Spleen (tissue), 11 donors: ENCODE measurements around the gene OARD1. TPM values are rescaled to one million over a fixed set of nuclear protein-coding genes. Genes with fewer than 3 reads are reported as not detected.

Experiments
- DNase-seq: peaks from one replicate; pipeline ENCODE4 v3.0.0-alpha.2; 2020
- H3K27ac ChIP-seq, 8 donors: fragments of 200-600 bp; sonication (generic) in 7 of 8; 1 replicate in 4 of 8; 2 replicates in 4 of 8; pipeline versions ENCODE4 v1.5.0 to v1.8.0; 2016 to 2021; ENCODE audit warnings: inconsistent platforms in 4 of 8, mild to moderate bottlenecking in 4 of 8, moderate library complexity in 1 of 8
- H3K27me3 ChIP-seq, 7 donors: fragments of 200-600 bp; sonication (generic) in 6 of 7; replicated peaks in 1 of 7; 1 replicate in 4 of 7; 2 replicates in 3 of 7; pipeline versions ENCODE4 v1.5.0 to v1.8.0; 2016 to 2021; ENCODE audit warnings: inconsistent platforms in 3 of 7, mild to moderate bottlenecking in 1 of 7
- H3K36me3 ChIP-seq, 6 donors: fragments of 200-600 bp; sonication (generic) in 5 of 6; 1 replicate in 4 of 6; 2 replicates in 2 of 6; pipeline versions ENCODE4 v1.5.0 to v1.8.0; 2016 to 2021; ENCODE audit warnings: inconsistent platforms in 2 of 6
- H3K4me1 ChIP-seq, 6 donors: fragments of 200-600 bp; sonication (generic) in 5 of 6; 1 replicate in 3 of 6; 2 replicates in 3 of 6; pipeline versions ENCODE4 v1.5.0 to v1.8.0; 2016 to 2021; ENCODE audit warnings: inconsistent platforms in 3 of 6
- H3K4me3 ChIP-seq, 8 donors: fragments of 200-600 bp; sonication (generic) in 7 of 8; 1 replicate in 4 of 8; 2 replicates in 4 of 8; pipeline versions ENCODE4 v1.5.0 to v1.8.0; 2016 to 2021; ENCODE audit warnings: inconsistent platforms in 4 of 8, mild to moderate bottlenecking in 4 of 8, moderate library complexity in 2 of 8
- H3K9me3 ChIP-seq, 8 donors: fragments of 200-600 bp; sonication (generic) in 7 of 8; 1 replicate in 4 of 8; 2 replicates in 4 of 8; pipeline versions ENCODE4 v1.5.0 to v1.8.0; 2016 to 2021; ENCODE audit warnings: inconsistent platforms in 4 of 8
- POLR2A ChIP-seq, 3 donors: fragments of 450-650 bp; IDR thresholded peaks; one replicate each; pipeline ENCODE4 v1.5.1; 2017; ENCODE audit warnings: antibody characterized with exemption in 3 of 3, mild to moderate bottlenecking in 1 of 3
- POLR2AphosphoS5 ChIP-seq, 3 donors: sonication (generic); formaldehyde crosslinking; IDR thresholded peaks; one replicate each; pipeline ENCODE4 v1.5.1; 2017; ENCODE audit warnings: antibody characterized with exemption in 3 of 3
- WGBS, 5 donors: extraction: QIAGEN DNeasy Blood & Tissue Kit in 3 of 5; methylation state at CpG; one replicate each; pipeline versions ENCODE4 v1.1.5 to v1.1.7; 2013 to 2018; 5-methylcytosine and 5-hydroxymethylcytosine counted together
- intact Hi-C: fragments of 100-400 bp; cut with DNase I; formaldehyde crosslinking; loops from one replicate; pipeline ENCODE4 v1.15.0; 2023; ENCODE audit warnings: low total_unique reads
- polyA plus RNA-seq, 3 donors: library from polyadenylated mRNA; stranded (reverse); fragments of 200-250 nt; gene quantifications; one replicate each; pipeline ENCODE4 v1.2.1, GENCODE V29; 2013
- total RNA-seq, 7 donors: library from RNA; depleted of rRNA in 3 of 7; stranded (reverse); fragments of >200 nt in 3 of 7; fragmentation: NEBNext Ultra II Directional in 4 of 7; extraction: Animal tissue kit (Norgen Biotek cat#: 25700) in 4 of 7; gene quantifications; one replicate each; pipeline versions ENCODE4 v1.1.0 to v1.2.1, GENCODE V29; 2016 to 2021
- TF ChIP-seq, protein P1 (sequence below), 11 experiments: fragments of 200-600 bp in 7 of 11; fragments of 450-650 bp in 4 of 11; sonication (generic) in 4 of 11; IDR thresholded peaks in 8 of 11; conservative IDR thresholded peaks in 3 of 11; 1 replicate in 7 of 11; 2 replicates in 4 of 11; pipeline versions ENCODE4 v1.4.0 to v1.8.0; 2016 to 2021; ENCODE audit warnings: antibody characterized with exemption in 11 of 11, inconsistent platforms in 4 of 11, mild to moderate bottlenecking in 1 of 11
- donor health status: healthy with polysubstance abuse.
- donor health status: DM: no; HTN: no; CAD: no; lungs with moderate emphysema.
- donor health status: DM: no; HTN: no; CAD: no.
- donor health status: Bipolar disorder and iron deficiency.
- donor health status: healthy.
- donor health status: DM: no; HTN: no; CAD: no.
- donor health status: DM: yes; HTN: yes; CAD: no.

OARD1 gene
- total and polyA plus RNA-seq, 10 donors: 20.7 to 41.4 (median 32.6) TPM

DNA sequence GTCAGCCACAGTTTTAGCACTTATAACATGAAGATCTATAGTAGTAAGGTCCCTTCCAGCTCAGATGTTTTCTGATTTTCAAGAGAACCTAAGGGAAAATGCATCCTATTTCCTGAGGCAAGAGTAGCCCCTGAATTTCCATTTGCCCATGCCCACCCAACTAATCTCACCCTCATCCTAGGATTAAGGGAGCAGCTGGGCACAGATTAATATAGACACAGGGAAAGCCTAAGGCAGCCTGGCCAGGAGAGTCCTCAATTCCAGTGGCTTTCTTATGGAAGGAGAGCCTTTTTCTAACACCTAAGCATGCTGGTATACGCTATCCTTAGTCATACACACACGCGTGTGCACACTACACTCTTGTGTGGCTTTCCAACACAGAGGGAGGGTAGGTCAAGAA is 17.6 kb downstream of the OARD1 start:
- H3K4me1 ChIP-seq: peaks cover 6 to 16% (median 12%) of the 10 kb centered on the region in 6 donors
- no peaks in the 10 kb centered on the region for H3K27me3 ChIP-seq
- DNase-seq: no peak
- no peak overlapping the region for H3K27ac ChIP-seq
- no peaks in the 10 kb centered on the region for H3K9me3 ChIP-seq
- H3K36me3 ChIP-seq: peaks cover 0 to 41% (median 4%) of the 10 kb centered on the region in 6 donors
- TF ChIP-seq POLR2A (IDR thresholded peaks at IDR 0.05): no peak
- TF ChIP-seq POLR2AphosphoS5 (IDR thresholded peaks at IDR 0.05): no peak
- TF ChIP-seq, protein P1, sequence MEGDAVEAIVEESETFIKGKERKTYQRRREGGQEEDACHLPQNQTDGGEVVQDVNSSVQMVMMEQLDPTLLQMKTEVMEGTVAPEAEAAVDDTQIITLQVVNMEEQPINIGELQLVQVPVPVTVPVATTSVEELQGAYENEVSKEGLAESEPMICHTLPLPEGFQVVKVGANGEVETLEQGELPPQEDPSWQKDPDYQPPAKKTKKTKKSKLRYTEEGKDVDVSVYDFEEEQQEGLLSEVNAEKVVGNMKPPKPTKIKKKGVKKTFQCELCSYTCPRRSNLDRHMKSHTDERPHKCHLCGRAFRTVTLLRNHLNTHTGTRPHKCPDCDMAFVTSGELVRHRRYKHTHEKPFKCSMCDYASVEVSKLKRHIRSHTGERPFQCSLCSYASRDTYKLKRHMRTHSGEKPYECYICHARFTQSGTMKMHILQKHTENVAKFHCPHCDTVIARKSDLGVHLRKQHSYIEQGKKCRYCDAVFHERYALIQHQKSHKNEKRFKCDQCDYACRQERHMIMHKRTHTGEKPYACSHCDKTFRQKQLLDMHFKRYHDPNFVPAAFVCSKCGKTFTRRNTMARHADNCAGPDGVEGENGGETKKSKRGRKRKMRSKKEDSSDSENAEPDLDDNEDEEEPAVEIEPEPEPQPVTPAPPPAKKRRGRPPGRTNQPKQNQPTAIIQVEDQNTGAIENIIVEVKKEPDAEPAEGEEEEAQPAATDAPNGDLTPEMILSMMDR (IDR thresholded peaks at IDR 0.05 in 8 of 11, conservative IDR thresholded peaks at IDR 0.05 in 3 of 11): no peak
- WGBS, 5 donors: 96 to 100% (median 98%) methylated on average over 3 of the region's 3 CpGs
- intact Hi-C loops: no loop called here
- H3K4me3 ChIP-seq: no peak overlapping the region

DNA sequence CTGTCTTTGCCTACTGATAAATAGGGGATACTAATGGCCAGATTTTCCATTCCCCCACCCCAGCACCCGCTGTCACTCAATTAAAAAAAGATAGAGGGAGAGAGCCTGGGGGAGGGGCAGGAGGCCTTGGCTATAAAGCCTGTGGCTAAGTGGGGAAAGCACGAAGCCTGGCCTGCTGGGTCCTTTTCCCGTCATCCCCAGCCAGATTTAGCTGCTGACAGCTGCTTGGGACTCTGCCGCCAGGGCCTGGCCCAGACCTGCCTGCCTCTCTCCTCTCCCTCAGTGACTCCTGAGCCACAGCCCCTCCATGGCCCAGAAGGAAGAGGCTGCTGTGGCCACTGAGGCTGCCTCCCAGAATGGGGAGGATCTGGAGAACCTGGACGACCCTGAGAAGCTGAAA is 19.1 kb downstream of the OARD1 start, which contains the start of gene APOBEC2:
TSS of gene APOBEC2 (plus strand) at position 162 of the 400 bp plus-strand sequence. CDS start at position 308, 146 bp downstream.
- Histone ChIP-seq H3K36me3 (peaks cover 0 to 38% (median 4%) of the 10 kb centered on the region in 6 donors), H3K27ac (peak within 1 kb of the TSS in 1 of 8 donors; percentile 23), H3K27me3 (no peaks in the 10 kb centered on the region), H3K4me3 (no peak within 1 kb of the TSS), H3K4me1 (peaks cover 6 to 16% (median 12%) of the 10 kb centered on the region in 6 donors), H3K9me3 (no peaks in the 10 kb centered on the region)
- intact Hi-C loops: no loop called here
- 81 to 93% (median 91%) methylated on average over 5 of the region's 5 CpGs for WGBS, 5 donors
- no peak for DNase-seq
- TF ChIP-seq POLR2A (IDR thresholded peaks at IDR 0.05): no peak
- TF ChIP-seq, protein P1 (IDR thresholded peaks at IDR 0.05 in 8 of 11, conservative IDR thresholded peaks at IDR 0.05 in 3 of 11): no peak
- TF ChIP-seq POLR2AphosphoS5 (IDR thresholded peaks at IDR 0.05): no peak

GRCh38 chr6:41051873-41052272 is 20.3 kb downstream of the OARD1 start:
- Histone ChIP-seq H3K36me3 (peaks cover 0 to 32% (median 4%) of the 10 kb centered on the region in 6 donors), H3K4me3 (no peak overlapping the region), H3K4me1 (peaks cover 6 to 16% (median 12%) of the 10 kb centered on the region in 6 donors), H3K27me3 (no peaks in the 10 kb centered on the region), H3K27ac (peak overlapping the region in 1 of 8 donors; percentile 23), H3K9me3 (no peaks in the 10 kb centered on the region)
- intact Hi-C loops: no loop called here
- 37 to 53% (median 43%) methylated on average over 5 of the region's 5 CpGs for WGBS, 5 donors
- DNase-seq: no peak
- TF ChIP-seq, protein P1 (IDR thresholded peaks at IDR 0.05 in 8 of 11, conservative IDR thresholded peaks at IDR 0.05 in 3 of 11): no peak
- no peak for TF ChIP-seq POLR2AphosphoS5 (IDR thresholded peaks at IDR 0.05)
- TF ChIP-seq POLR2A (IDR thresholded peaks at IDR 0.05): no peak

DNA sequence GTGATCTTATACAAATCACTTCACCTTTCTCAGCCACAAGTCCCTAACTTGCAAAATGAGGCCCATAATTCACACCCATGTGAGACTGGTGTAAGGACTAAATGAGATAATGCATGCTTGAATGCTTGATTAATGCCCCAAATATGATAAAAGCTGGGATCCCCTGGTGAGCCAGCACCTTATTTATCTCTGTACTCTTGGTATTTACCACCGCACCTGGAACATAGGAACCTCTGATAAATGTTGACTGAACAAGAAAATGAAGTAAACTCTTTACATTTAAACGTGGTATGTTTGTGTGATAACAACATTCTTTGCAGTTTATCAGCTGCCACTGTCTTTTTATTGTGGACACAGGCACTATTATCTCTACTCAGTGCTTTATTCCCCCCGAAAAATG is 21.6 kb downstream of the OARD1 start:
- no peak overlapping the region for H3K4me3 ChIP-seq
- DNase-seq: no peak

More for the DNA sequence above, 21.6 kb downstream of the OARD1 start:
- no peaks in the 10 kb centered on the region for H3K27me3 ChIP-seq
- TF ChIP-seq, protein P1 (IDR thresholded peaks at IDR 0.05 in 8 of 11, conservative IDR thresholded peaks at IDR 0.05 in 3 of 11): no peak
- TF ChIP-seq POLR2A (IDR thresholded peaks at IDR 0.05): no peak
- TF ChIP-seq POLR2AphosphoS5 (IDR thresholded peaks at IDR 0.05): no peak
- intact Hi-C loops: no loop called here
- H3K36me3 ChIP-seq: peaks cover 0 to 24% (median 2%) of the 10 kb centered on the region in 6 donors
- H3K4me1 ChIP-seq: peaks cover 6 to 16% (median 12%) of the 10 kb centered on the region in 6 donors
- 88 to 91% (median 90%) methylated on average over 3 of the region's 3 CpGs for WGBS, 5 donors
- no peaks in the 10 kb centered on the region for H3K9me3 ChIP-seq
- no peak overlapping the region for H3K27ac ChIP-seq
